ENCODE measurements around the gene C16orf78.

Gene C16orf78, protein sequence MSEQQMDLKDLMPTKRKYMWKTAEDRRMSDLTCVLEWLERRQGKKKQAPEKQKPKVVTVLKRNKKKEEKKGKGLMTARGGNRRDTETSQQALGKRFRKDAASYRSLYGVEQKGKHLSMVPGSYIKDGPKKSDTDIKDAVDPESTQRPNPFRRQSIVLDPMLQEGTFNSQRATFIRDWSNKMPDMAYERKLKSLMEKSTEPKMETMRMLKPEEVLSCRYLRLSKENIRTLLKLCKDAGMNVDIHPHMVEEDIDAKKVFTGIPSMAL

GRCh38 chr16:49373504-49373903, at the start of gene C16orf78:
Gene C16orf78 (plus strand): TSS chr16:49373804. CDS start chr16:49373940, 136 bp downstream.
- DNase-seq (ENCODE audit: low read depth in 3 of 3), result no peak

DNA sequence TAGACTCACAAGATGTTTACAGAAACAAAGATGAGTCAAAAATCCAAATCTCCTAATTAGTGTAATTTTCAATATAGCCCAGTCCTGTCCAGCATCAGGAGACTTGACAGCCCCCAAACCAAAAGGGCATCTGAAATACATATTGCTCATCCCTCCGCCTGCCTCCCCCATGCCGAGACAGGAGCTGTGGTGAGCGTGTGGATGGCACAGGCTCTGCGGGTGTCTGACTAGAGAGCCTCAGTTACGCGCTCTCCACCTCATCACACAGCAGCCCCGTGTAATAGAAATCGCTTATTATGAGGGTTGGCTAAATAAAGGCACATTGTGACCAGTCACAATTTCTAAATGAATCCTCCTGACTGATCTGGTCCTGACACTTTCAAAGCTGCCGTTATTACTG, 48.9 kb upstream of the C16orf78 start:
- DNase-seq (ENCODE audit: low read depth in 3 of 3), result no peak

GRCh38 chr16:49327466-49327865, 46.1 kb upstream of the C16orf78 start:
- no peak for DNase-seq (ENCODE audit: low read depth in 3 of 3)

DNA sequence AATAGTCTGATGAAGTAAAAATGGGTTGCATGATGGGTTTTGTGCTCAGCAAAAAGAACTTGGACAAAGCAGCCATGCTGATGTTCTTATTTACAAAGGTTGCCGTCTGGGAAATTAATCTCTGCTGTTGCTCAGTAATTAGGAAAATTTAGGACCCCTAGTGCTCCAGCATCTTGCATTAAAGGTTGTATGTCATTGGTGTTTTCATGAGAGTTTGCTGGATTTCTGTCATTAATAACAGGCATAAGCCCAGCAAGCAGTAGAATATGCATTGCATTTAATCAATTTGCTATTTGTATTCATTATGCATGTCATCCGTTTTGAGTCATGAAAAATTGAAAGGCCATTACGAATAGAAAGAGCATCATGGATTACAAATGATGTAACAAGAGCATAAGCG, 45.3 kb upstream of the C16orf78 start:
- DNase-seq (ENCODE audit: low read depth in 3 of 3), result no peak

GRCh38 chr16:49330562-49331201, 42.9 kb upstream of the C16orf78 start:
- no peak for DNase-seq (ENCODE audit: low read depth in 3 of 3)

DNA sequence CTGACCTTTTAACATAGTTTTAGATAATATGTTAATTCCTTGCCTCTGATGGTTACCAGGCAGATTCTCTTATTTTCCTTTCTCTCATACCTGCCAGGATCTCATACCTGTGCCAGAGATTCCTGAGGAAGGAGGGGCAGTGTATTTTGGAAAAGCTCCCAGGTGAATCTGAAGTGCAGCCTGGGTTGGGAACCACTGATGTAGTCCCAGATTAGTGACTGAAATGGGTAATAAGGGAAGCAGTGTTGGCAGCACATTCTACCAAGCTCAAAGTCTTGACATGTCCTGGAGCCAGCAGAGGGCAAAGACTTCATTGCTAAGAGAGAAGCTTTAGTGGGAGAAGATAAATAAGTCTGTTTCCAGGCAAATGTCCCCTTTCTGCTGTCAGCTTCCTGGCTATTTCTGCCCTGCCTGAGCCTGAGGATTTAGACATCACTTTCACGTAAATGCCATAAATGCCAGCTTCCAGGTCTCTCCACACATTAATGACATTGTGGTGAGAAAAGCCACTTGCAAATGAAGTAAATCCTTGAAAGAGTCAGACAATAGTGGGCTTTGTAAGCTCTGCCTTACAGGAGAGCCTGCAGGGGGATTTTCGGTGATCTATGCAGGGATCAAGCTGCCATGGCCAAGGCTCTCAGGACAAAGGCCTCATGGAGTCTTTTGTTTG, 40.9 kb upstream of the C16orf78 start:
- no peak for DNase-seq (ENCODE audit: low read depth in 3 of 3)

DNA sequence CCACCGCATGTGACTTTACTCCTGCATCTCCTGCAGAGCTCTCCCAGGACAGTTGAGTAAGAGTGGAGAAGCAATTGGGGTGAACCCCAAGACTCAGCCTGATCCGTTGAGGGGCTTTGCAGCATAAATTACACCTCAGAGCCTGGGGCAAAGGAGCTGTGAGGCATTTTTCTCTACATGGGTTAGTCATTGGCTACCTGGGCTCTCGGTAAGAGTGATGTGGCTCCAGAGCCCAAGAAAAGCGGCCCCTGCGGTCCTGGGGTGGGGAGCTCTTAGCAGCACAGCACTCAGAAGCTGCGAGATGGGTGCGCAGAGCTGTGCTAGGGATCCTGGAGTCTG, 40.4 kb upstream of the C16orf78 start:
- no peak for DNase-seq (ENCODE audit: low read depth in 3 of 3)

- no peak for DNase-seq (ENCODE audit: low read depth in 3 of 3)
Observed at GRCh38 chr16:49335828-49336227, 37.8 kb upstream of the C16orf78 start.

- no peak for DNase-seq (ENCODE audit: low read depth in 3 of 3)
Observed at GRCh38 chr16:49336581-49336980, 37.0 kb upstream of the C16orf78 start.

GRCh38 chr16:49337814-49338350, 35.7 kb upstream of the C16orf78 start:
- no peak for DNase-seq (ENCODE audit: low read depth in 3 of 3)

GRCh38 chr16:49338611-49339265, 34.9 kb upstream of the C16orf78 start:
- DNase-seq (ENCODE audit: low read depth in 3 of 3), result no peak

GRCh38 chr16:49340466-49340865, 33.1 kb upstream of the C16orf78 start:
- no peak for DNase-seq (ENCODE audit: low read depth in 3 of 3)

DNA sequence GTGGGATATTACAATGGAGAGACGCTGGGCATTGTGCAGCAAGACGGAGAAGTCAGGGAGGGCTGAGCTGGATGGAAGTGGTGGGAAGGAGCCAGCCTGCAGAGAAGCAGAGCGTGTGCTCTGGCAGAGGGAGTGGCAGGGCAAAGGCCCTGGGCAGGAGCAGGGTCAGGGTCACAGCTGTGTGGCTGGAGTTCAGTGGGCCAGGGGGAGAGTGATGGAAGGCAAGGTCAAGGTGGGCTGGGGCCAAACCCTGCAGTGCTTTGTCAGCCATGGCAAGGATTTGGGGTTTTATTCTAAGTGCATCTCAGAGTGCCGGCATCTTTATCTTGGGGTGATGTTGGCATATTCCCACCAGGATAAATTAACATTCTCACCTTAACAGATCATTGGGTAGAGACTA, 31.9 kb upstream of the C16orf78 start:
- no peak for DNase-seq (ENCODE audit: low read depth in 3 of 3)

GRCh38 chr16:49342336-49343265, 31.0 kb upstream of the C16orf78 start:
- no peak for DNase-seq (ENCODE audit: low read depth in 3 of 3)

- DNase-seq (ENCODE audit: low read depth in 3 of 3), result no peak
Observed at GRCh38 chr16:49343291-49343690, 30.3 kb upstream of the C16orf78 start.

- no peak for DNase-seq (ENCODE audit: low read depth in 3 of 3)
Observed at GRCh38 chr16:49344401-49344800, 29.2 kb upstream of the C16orf78 start.

- no peak for DNase-seq (ENCODE audit: low read depth in 3 of 3)
Observed at GRCh38 chr16:49345829-49346228, 27.8 kb upstream of the C16orf78 start.

DNA sequence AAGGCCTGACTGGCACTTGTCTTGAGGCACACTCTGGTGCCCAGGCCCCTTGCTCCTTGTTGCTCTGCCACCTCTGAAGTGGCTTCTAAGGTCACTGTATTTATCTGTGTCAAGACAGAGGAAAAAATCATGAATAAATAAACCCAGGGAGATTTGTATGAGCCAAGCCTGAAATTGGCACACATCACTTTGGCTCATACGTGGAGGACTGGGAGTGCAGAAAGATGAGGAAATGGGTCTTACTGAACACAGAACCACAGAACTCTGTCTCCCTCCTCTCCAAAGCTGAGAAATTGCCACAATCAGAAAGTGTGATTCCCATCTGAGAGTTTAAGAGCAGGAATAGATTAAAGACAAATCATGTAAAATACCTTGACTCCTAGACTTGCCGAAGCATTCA, 27.1 kb upstream of the C16orf78 start:
- no peak for DNase-seq (ENCODE audit: low read depth in 3 of 3)

- DNase-seq (ENCODE audit: low read depth in 3 of 3), result no peak
Observed at GRCh38 chr16:49347476-49347875, 26.1 kb upstream of the C16orf78 start.

- no peak for DNase-seq (ENCODE audit: low read depth in 3 of 3)
Observed at GRCh38 chr16:49348408-49349176, 25.0 kb upstream of the C16orf78 start.
